ENCODE results near the gene PDSS2.
"Not testable (repeated sequence)": the region's sequence is repeated elsewhere in the genome, so short reads cannot be mapped to it uniquely, and the experiment has no call there.

Gene PDSS2

GRCh38 chr6:107308677-107309076 lies 150.7 kb downstream of the PDSS2 start:
- no peak overlapping the region for H3K27ac ChIP-seq
- TF ChIP-seq CTCF (IDR thresholded peaks at IDR 0.05) (no peak), ZFX (IDR thresholded peaks at IDR 0.05; ENCODE audit: borderline replicate concordance) (no peak)

GRCh38 chr6:107305994-107306393 lies 153.4 kb downstream of the PDSS2 start:
- H3K27ac ChIP-seq = not testable (repeated sequence)

- H3K27ac ChIP-seq = no peak overlapping the region
- TF ChIP-seq ZFX (IDR thresholded peaks at IDR 0.05; ENCODE audit: borderline replicate concordance) (no peak), CTCF (IDR thresholded peaks at IDR 0.05) (no peak)
Measured at GRCh38 chr6:107305391-107305790, 154.0 kb downstream of the PDSS2 start.

GRCh38 chr6:107304421-107305025 lies 154.8 kb downstream of the PDSS2 start:
- TF ChIP-seq ZFX (IDR thresholded peaks at IDR 0.05; ENCODE audit: borderline replicate concordance) (no peak), CTCF (IDR thresholded peaks at IDR 0.05) (no peak)
- H3K27ac ChIP-seq = no peak overlapping the region

GRCh38 chr6:107293350-107293749 lies 166.0 kb downstream of the PDSS2 start:
- no peak for TF ChIP-seq CTCF (IDR thresholded peaks at IDR 0.05)
- no peak for TF ChIP-seq ZFX (IDR thresholded peaks at IDR 0.05; ENCODE audit: borderline replicate concordance)
- H3K27ac ChIP-seq = no peak overlapping the region

- no peak for TF ChIP-seq CTCF (IDR thresholded peaks at IDR 0.05)
- TF ChIP-seq ZFX (IDR thresholded peaks at IDR 0.05; ENCODE audit: borderline replicate concordance) = no peak
- H3K27ac ChIP-seq = no peak overlapping the region
Measured at GRCh38 chr6:107292715-107293271, 166.6 kb downstream of the PDSS2 start.

DNA sequence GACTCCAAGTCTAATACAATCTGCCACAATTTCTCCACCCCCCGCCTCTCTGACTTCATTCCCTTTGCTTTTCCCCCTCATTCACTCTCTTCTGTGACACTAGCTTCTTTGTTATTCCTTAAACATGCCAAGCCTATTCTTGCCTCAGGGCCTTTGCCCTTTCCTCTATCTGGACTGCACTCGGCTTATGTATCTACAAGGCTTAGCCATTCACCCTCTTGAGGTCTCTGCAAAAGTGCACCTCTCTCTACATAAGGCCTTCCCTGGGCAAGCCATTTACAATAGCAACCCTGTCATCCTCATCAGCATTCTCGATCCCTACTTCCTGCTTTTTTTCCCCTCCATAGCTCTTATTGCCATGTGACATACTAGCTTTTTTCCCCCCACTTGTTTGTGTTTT lies 168.9 kb downstream of the PDSS2 start:
- H3K27ac ChIP-seq = no peak overlapping the region
- no peak for TF ChIP-seq ZFX (IDR thresholded peaks at IDR 0.05; ENCODE audit: borderline replicate concordance)
- TF ChIP-seq CTCF (IDR thresholded peaks at IDR 0.05) = no peak

- H3K27ac ChIP-seq = not testable (repeated sequence)
Measured at GRCh38 chr6:107289258-107289657, 170.1 kb downstream of the PDSS2 start.

GRCh38 chr6:107285683-107286082 lies 173.7 kb downstream of the PDSS2 start:
- H3K27ac ChIP-seq = not testable (repeated sequence)

Data from 22Rv1 (cell line).